NCI-H2081 (cell line): ENCODE results near the gene DENND11.
"Not testable (repeated sequence)": the region's sequence is repeated elsewhere in the genome, so short reads cannot be mapped to it uniquely, and the experiment has no call there.

ENCODE experiments used
- DNase-seq, 2 experiments: peaks; one replicate each; lab custom pipeline; 2025; lab: John Stamatoyannopoulos, UW

The DENND11 gene

GRCh38 chr7:141708351-141708750, 6.4 kb upstream of the DENND11 start, which contains the start of gene WEE2:
Gene WEE2 (plus strand): TSS chr7:141708353. CDS start chr7:141708759, 406 bp downstream.
- DNase-seq = no peak

GRCh38 chr7:141706239-141707064, 4.5 kb upstream of the DENND11 start:
- DNase-seq = no peak

- no peak for DNase-seq
Observed at GRCh38 chr7:141704741-141705140, 2.8 kb upstream of the DENND11 start.

- DNase-seq = no peak
Observed at GRCh38 chr7:141704112-141704511, 2.1 kb upstream of the DENND11 start.

- no peak for DNase-seq
Observed at GRCh38 chr7:141702892-141703291, 926 bp upstream of the DENND11 start.

GRCh38 chr7:141701489-141702046, 398 bp downstream of the DENND11 start:
- peak; percentile 40 to 56 for DNase-seq

GRCh38 chr7:141700848-141701371, 1.1 kb downstream of the DENND11 start:
- DNase-seq = no peak

GRCh38 chr7:141700296-141700847, 1.6 kb downstream of the DENND11 start:
- DNase-seq = no peak

- DNase-seq = no peak
Observed at GRCh38 chr7:141699860-141700259, 2.1 kb downstream of the DENND11 start.

- no peak for DNase-seq
Observed at GRCh38 chr7:141698247-141699015, 3.5 kb downstream of the DENND11 start.

- DNase-seq = no peak
Observed at GRCh38 chr7:141697211-141697871, 4.6 kb downstream of the DENND11 start.

- no peak for DNase-seq
Observed at GRCh38 chr7:141696348-141696747, 5.6 kb downstream of the DENND11 start.

- peak; percentile 47 to 84 for DNase-seq
Observed at GRCh38 chr7:141695803-141696289, 6.1 kb downstream of the DENND11 start.

GRCh38 chr7:141693082-141693481, 8.9 kb downstream of the DENND11 start:
- no peak for DNase-seq

GRCh38 chr7:141691961-141692360, 10.0 kb downstream of the DENND11 start:
- DNase-seq = no peak

- DNase-seq = no peak
Observed at GRCh38 chr7:141691540-141691939, 10.4 kb downstream of the DENND11 start.

GRCh38 chr7:141689072-141689825, 12.7 kb downstream of the DENND11 start:
- not testable (repeated sequence) for DNase-seq

- no peak for DNase-seq
Observed at GRCh38 chr7:141688043-141688442, 13.9 kb downstream of the DENND11 start.

GRCh38 chr7:141686670-141687069, 15.3 kb downstream of the DENND11 start:
- no peak for DNase-seq

GRCh38 chr7:141686074-141686473, 15.9 kb downstream of the DENND11 start:
- DNase-seq = no peak
